Calu3 (cell line): Measurements from ENCODE around the gene CX3CL1. TPM values are rescaled to one million over a fixed set of nuclear protein-coding genes. Genes with fewer than 3 reads are reported as not detected.

Experiments
- BruUV-seq: library from RNA; stranded (reverse); fragments of 400-500 nt; replicated peaks from 2 replicates; lab custom pipeline; 2021; lab: Mats Ljungman, UMichigan
- CTCF ChIA-PET: fragments of 300-600 bp; sonication (Branson Sonifier 250); formaldehyde crosslinking; loops from one replicate; lab custom pipeline; 2022; ENCODE audit warnings: antibody characterized with exemption; lab: Charles Lee
- DNase-seq: peaks from one replicate; pipeline ENCODE4 v3.0.0; 2022
- H3K27ac Mint-ChIP-seq: one replicate; pipeline ENCODE4 v1.8.0; 2022; ENCODE audit warnings: mixed read lengths; ENCODE audit not compliant: unreplicated experiment
- H3K27me3 Mint-ChIP-seq: one replicate; pipeline ENCODE4 v1.8.0; 2022; ENCODE audit warnings: mixed read lengths; ENCODE audit not compliant: unreplicated experiment
- H3K36me3 Mint-ChIP-seq: one replicate; pipeline ENCODE4 v1.8.0; 2022; ENCODE audit warnings: mild to moderate bottlenecking, moderate library complexity, mixed read lengths; ENCODE audit not compliant: insufficient read depth, unreplicated experiment
- H3K4me1 Mint-ChIP-seq: one replicate; pipeline ENCODE4 v1.8.0; 2022; ENCODE audit warnings: mild to moderate bottlenecking, low read depth, mixed read lengths; ENCODE audit not compliant: unreplicated experiment
- H3K4me3 Mint-ChIP-seq: one replicate; pipeline ENCODE4 v1.8.0; 2022; ENCODE audit warnings: mild to moderate bottlenecking, low read depth, moderate library complexity, mixed read lengths; ENCODE audit not compliant: unreplicated experiment
- H3K9me3 Mint-ChIP-seq: one replicate; pipeline ENCODE4 v1.8.0; 2022; ENCODE audit warnings: low read depth, mixed read lengths; ENCODE audit not compliant: unreplicated experiment
- CTCF ChIP-seq: fragments of 200-600 bp; IDR thresholded peaks from one replicate; pipeline ENCODE4 v1.8.0; 2022; ENCODE audit warnings: antibody characterized with exemption; ENCODE audit not compliant: unreplicated experiment
- intact Hi-C: fragments of 100-400 bp; cut with micrococcal nuclease; formaldehyde crosslinking; loops from one replicate; pipeline ENCODE4 v1.10.0; 2022; ENCODE audit not compliant: unreplicated experiment
- total RNA-seq: library from RNA; stranded (reverse); gene quantifications from 2 replicates; pipeline ENCODE4 v1.2.3, GENCODE V29; 2022

Gene CX3CL1
- total RNA-seq, 1 experiment from 2014 or later: 17.6 TPM

DNA sequence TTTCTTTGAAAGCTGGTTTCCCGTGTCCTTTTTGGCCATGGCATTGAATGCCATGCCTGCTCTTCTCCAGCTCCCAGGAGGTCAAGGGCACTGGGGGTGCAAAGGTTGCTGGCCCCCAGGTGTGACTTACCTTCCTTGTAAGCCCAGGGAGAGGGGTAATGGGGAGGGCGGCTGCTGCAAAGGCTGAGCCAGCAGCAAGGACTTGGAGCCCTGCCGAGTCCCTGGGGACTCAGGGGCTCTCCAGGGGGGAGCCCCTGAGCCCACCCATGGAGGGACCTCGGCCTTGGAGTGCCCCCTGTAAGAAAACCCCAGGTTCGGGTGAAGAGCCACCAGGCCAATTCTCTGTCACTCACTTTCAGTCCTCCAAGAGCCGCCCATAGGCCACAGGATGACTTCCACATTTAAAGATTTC is 19.6 kb upstream of the CX3CL1 start:
- intact Hi-C loops: no loop called here
- H3K27me3 Mint-ChIP-seq: peaks cover 28% of the 10 kb centered on the region
- BruUV-seq: no TSS peak
- DNase-seq: no peak
- peaks cover 2% of the 10 kb centered on the region for H3K4me1 Mint-ChIP-seq
- no peak for TF ChIP-seq CTCF
- no peak overlapping the region for H3K4me3 Mint-ChIP-seq
- peaks cover 2% of the 10 kb centered on the region for H3K36me3 Mint-ChIP-seq
- CTCF ChIA-PET: no interaction called here
- H3K9me3 Mint-ChIP-seq: no peaks in the 10 kb centered on the region
- no peak overlapping the region for H3K27ac Mint-ChIP-seq

DNA sequence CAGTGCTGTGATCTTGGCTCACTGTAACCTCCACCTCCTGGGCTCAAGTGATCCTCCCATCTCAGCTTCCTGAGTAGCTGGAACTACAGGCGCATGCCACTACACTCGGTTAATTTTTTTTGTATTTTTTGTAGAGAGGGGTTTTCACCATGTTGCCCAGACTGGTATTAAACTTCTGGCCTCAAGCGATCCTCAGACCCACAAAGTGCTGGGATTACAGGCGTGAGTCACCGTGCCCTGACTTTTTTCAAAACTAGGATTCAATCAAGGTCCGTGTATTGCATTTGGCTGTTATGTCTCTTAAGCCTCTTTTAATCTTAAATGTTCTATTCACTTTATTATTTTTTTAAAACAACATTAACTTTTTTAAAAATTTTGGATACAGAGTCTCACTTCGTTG is 18.0 kb upstream of the CX3CL1 start:
- no peak for TF ChIP-seq CTCF
- H3K36me3 Mint-ChIP-seq: peaks cover 4% of the 10 kb centered on the region
- H3K9me3 Mint-ChIP-seq: no peaks in the 10 kb centered on the region
- H3K4me3 Mint-ChIP-seq: no peak overlapping the region
- peaks cover 11% of the 10 kb centered on the region for H3K27me3 Mint-ChIP-seq
- CTCF ChIA-PET: no interaction called here
- no peak for DNase-seq
- H3K27ac Mint-ChIP-seq: no peak overlapping the region
- no TSS peak for BruUV-seq
- peaks cover 14% of the 10 kb centered on the region for H3K4me1 Mint-ChIP-seq
- intact Hi-C loops: no loop called here

- peaks cover 4% of the 10 kb centered on the region for H3K36me3 Mint-ChIP-seq
- H3K9me3 Mint-ChIP-seq: no peaks in the 10 kb centered on the region
- no peak overlapping the region for H3K4me3 Mint-ChIP-seq
- H3K4me1 Mint-ChIP-seq: peaks cover 22% of the 10 kb centered on the region
- intact Hi-C loops: no loop called here
- DNase-seq: no peak
- BruUV-seq: no TSS peak
- CTCF ChIA-PET: no interaction called here
- no peak for TF ChIP-seq CTCF
- H3K27me3 Mint-ChIP-seq: no peaks in the 10 kb centered on the region
- H3K27ac Mint-ChIP-seq: no peak overlapping the region
These were observed 16.3 kb upstream of the CX3CL1 start for GRCh38 chr16:57355898-57356414.

DNA sequence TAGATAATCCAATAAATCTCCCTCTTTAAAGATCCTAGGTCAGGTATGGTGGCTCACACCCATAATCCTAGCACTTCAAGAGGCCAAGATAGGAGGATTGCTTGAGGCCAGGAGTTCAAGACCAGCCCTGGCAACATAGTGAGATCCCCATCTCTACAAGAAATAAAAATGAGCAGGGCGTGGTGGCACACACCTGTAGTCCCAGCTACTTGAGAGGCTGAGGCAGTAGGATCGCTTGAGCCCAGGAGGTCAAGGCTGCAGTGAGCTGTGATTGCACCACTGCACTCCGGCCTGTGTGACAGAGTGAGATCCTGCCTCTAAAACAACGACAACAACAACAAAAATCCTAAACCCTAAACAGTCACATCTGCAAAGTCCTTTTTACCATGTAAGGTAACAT is 15.7 kb upstream of the CX3CL1 start:
- DNase-seq: no peak
- Mint-ChIP-seq H3K9me3 (no peaks in the 10 kb centered on the region), H3K27ac (no peak overlapping the region), H3K4me3 (no peak overlapping the region), H3K4me1 (peaks cover 28% of the 10 kb centered on the region), H3K36me3 (peaks cover 4% of the 10 kb centered on the region), H3K27me3 (no peaks in the 10 kb centered on the region)
- CTCF ChIA-PET: no interaction called here
- intact Hi-C loops: no loop called here
- TF ChIP-seq CTCF: no peak
- no TSS peak for BruUV-seq
